Dermis blood vessel endothelial cell (primary cell): ENCODE data around the gene ABLIM3. TPM values are rescaled to one million over a fixed set of nuclear protein-coding genes. Genes with fewer than 3 reads are reported as not detected.
A peak's percentile ranks its signal among the peaks of the same experiment; 100 is the strongest.

Experiments
- DNase-seq: peaks from one replicate; pipeline ENCODE4 v3.0.0; 2010
- total RNA-seq: library from RNA; depleted of rRNA; stranded (reverse); fragments of >200 nt; gene quantifications from 2 replicates; pipeline ENCODE4 v1.2.3, GENCODE V29; 2014

Gene ABLIM3
- total RNA-seq, 1 donor from 2014 or later: 29.8 TPM

DNA sequence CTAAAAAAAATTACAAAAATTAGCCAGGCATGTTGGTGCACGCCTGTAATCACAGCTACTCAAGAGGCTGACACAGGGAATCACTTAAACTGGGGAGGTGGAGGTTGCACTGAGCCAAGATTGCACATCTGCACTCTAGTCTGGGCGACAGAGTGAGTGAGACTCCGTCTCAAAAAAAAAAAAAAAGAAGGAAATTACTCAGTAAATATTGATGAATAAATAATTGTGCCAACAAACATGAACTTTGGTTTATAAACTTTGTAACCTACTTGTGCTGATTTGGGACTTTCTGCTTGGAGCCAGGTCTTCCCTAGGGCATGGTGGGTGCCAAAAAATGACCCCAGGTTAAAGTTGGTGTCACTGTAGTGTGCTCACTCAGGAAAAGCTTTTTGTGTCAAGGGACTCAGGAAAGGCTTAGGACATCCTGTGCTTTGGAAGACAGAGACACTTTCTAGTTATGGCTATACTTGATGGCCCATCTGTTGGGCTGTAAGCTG lies 19.0 kb downstream of the ABLIM3 start:
- no peak for DNase-seq

DNA sequence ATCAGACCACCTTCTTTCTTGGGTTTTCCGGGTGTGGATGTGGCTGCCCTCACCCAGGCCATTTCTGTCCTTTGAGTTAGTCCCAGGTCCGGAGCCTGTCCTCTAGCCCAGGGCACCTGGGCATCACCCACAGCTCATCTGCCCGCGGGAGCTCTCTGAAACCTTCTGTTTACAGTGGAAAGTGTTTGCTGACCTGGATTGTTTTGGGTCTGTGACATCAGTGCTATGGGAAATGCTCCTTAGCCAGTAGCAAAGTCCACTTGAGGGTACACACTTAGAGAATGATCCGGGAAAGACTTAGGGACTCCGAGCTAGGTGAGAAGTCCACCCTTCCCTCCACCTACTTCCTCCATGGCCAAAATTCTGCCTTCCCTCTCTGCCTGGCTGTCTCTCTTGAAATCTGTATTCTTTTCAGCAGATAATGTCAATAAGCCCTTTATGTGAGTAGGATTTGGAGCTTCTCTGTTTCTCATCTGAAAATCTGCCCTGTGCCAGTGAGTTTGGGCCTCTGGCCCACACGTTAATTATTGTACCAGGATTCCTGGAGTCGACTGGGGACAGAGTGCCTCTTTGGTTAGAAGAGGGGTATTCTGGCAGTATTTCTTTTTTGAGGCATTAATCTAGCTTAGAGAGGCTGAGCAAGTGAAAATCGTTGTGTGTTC lies 19.9 kb downstream of the ABLIM3 start:
- DNase-seq: no peak

DNA sequence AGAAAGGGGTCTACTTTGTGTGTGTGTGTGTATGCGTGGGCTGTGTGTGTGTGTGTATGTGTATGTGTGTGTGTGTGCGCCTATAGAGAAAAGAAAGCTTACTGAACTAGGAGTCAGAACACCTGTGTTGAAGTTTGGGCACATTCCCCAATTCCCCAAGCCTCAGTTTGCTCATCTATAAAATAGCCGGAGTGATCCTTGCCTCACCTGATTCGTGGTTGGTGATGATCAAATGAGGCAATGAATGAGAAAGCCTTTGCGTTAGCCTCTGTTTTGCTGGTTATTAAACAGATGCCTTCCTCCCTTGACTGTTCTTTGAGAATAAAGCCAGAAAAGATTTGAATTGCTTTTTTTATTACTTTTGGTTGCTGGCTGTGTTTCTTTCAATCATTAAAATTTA lies 20.6 kb downstream of the ABLIM3 start:
- no peak for DNase-seq

DNA sequence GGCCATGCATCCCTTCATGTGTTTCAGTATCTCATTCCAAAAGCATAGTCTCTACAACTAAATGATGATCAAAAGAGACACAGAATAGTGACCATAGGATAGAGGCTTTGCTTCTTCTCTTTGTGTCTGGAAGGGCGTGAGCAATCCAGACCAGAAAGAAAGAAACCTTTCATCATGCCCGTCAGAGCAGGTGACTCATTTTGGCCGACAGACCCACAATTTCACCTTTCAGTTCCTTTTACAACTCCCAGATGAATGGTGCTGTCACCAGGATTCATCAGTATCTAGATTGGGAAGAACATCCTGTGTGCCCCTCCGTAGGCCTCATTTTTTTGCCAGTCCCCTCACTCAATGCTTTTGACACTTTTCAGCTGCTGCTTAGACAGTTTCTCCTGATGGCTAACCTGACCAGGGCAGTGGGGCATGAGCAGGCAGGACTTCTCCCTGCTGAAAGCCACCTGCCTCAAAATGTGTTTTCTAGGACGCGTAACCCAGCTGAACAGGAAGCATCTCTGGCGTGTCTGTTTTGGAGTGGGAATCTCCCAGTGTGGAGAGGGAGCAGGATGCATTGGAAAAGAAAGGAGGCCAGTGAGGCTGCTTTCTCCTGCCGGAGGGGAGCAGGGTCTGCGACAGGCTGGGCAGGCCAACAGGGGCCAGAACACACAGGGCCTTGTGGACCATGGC lies 21.2 kb downstream of the ABLIM3 start:
- peak; percentile 56 for DNase-seq

DNA sequence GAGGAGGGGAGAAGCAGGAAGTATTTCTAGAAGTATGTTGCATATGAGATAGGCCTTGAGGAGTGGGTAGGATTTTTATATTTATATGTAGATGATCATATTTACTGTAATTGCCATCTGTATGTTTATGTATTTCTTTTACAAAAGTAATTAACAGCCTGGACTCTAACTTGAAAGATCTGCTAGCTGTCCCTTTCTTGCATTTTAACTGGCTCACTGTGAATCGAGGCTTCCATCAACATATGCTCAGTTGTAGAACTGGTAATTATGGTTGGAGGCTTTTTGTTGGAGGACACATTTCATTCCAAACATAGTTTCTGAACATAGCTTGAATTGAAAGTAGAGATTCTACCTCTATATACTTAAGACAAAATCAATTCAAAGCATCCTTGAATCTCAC lies 23.4 kb downstream of the ABLIM3 start:
- DNase-seq: no peak

DNA sequence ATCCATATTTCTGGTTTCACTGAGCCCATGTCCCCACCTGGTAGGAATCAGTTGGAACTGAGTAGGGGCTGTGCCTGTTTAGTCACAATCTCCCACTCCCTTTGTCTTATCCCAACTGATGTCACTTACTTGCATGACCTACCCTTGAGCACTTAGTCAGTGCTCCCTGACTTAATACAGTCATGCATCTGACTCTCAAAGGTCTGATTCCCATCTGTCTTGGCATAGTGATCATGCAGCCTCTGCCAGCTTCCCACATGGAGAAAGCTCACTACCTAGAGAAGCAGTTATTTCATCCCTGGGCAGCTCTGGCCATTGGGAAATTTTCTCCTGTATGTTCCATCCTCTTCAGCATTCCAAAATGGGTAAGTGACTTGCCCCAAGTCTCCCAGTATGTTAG lies 24.8 kb downstream of the ABLIM3 start:
- DNase-seq: no peak

DNA sequence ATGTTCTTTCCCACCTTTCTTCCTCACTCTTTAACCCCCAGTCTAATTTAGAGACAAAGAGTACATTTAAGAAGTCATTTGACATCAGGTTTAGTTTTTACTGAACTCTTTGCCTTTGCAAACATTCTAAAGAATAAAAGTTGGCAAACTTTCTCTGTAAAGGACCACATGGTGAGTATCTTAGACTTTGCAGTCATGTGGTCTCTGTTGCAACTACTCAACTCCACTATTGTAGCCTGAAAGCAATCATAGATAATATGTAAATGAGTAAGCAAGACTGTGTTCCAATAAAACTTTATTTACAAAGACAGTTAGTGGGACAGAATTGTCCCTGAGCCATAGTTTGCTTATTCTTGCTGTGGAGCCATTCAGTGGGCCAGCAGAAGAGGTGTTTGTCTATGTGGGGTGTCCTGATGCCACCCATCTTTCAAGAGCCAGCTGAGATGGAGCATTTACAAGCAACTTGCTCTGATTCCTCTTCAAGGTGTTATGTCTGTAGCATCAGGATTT lies 25.4 kb downstream of the ABLIM3 start:
- no peak for DNase-seq

DNA sequence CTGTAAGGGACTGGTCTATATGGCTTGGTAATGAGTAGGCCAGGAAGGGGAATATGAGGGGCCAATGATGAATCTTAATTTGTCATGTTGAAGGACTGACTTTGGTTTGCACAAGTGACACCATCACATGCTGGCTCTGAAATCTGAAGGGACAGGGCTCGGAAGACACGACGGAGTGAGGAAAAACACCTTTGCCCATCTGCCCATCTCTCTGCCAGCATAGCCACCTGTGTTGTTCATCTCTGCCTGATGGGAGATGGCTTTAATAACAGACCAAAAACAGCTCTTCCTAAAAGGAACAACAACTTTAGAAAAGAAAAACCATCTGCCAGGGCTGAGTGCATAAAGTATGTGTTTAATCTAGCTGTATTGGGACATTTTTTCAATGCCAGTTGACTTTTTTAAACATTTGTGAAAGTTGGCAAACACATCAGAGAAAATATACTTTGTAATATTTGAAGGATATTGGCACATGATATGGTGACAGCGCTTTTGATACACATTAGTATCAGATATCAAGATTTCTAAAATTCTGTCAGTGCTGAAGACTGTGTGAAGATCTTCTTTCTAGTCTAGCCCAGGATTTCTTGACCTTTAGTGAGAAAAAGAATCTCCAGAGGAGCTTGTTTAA lies 27.1 kb downstream of the ABLIM3 start:
- DNase-seq: no peak

DNA sequence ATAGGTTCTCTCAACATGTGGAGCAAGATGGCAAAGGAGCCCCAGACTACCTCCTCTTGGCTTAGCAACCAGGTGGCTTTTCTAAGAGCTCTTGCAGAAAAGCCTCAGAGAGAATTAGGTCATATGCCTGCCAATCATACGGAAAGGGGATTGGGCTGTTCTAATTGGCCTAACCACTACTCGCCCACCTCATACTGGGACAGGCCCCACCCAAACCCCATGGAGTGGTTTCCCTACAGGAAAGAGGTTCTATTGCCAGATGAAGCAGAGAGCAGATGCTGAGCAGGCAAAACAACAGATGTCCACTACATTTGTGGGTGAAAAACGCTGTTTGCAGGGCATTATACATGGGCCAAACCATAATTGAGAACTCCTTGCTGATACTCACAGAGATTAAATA lies 29.0 kb downstream of the ABLIM3 start:
- DNase-seq: peak; percentile 47

DNA sequence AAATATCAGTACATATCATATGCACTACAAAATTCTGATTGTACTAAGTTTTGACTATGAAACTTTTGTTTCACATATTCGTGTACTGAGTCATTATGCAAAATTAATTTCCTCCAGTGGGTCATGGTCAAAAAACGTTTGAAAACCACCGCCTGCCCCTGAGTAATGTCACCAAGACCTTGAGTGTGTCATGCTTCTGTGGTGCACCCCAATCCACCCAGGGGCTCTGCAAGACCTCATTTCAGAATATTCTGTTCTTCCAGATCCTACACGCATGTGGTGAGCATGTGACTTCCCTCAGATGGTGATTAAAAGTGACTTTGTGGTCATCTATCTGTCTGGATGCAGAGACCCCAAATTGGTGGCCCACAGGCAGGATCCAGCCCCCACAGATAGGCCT lies 31.0 kb downstream of the ABLIM3 start:
- DNase-seq: peak; percentile 32

DNA sequence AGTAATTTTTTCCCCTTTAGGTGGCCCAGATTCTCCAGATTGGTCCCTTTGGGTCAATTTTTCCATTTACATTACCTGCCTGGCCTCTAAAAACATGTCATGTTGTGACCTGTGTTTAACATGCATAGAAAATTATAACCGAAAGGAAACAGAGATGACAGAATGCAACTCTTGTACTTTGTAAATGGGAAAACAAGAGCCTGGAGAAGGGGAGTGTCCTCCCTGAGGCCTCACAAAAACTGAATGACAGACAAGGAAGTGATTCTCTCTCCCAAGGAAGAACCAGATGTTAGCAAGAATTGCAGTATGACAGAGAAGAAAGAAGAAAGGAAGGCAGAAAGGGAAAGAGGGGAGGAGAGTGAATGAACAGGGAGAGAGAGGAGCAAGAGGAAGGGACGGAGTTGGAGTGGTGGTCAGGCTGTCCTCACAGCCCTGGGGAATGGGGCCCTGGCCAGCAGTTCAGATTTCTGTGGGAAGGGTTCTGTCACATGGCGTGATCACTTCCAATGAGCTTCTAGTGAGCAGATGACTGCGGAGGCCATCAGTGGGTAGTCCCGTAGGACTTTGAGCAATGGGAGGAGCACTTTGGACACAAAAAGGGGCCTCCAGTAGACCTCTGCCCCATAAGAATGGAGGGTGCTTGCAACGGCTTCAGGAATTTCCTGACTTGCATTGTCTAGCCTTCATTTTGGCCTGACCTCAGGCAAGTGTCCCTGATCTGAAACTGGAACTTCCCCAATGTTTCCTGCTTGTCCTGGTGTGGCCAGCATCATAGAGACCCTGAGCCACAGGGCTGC lies 31.6 kb downstream of the ABLIM3 start:
- DNase-seq: peak; percentile 18

DNA sequence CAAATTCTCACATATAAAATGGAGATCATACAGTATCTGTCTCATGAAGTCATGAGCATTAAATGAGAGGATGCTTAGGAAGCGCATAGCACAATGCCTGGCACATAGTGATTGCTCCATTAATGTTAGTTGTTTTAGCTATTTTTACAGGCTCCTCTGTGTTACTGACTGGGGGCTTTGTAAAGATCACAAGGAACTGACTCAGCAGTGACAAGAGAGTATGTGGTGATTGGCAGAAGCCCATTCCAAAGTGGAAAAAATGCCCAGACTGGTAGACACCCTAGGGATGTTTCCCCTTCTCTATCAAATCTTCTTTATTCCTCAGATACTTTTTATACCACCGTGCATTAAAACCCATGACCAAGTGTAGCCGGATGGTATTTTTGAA lies 33.5 kb downstream of the ABLIM3 start:
- peak; percentile 38 for DNase-seq

DNA sequence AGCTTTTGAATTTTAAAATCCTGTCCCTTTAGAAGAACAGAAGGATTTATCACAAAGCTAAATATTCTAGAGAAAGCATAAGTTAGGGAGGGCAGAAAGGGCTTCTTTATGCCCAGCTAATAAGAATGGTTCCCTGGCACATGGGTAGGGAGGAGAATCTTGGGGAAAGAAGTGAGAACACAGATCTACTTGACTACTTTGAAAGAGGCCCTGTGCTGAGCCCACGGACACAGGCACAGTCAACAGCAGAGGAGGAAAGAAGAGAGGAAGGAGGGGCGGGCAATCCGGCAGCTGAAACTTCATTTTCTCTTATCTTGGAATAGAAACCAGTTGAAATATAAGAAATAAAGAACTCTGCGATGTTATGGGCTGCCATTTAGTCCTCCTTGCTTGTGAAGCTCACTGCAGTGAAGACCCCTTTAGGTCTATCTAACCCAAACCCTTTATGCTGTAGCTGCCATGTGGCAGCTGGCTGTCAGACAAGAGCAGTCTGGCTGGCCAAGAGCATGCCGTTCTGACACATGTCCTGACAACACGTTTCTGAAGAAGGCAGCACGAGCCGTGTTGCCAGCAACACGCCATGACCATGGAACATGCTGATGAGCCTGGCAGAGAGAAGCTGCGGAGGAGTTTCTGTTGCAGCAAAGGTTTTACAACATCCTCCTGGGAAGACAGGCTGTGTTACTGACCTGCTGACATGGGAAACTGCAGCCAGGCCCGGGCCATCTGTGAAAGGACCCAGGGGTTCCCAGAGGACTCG lies 34.2 kb downstream of the ABLIM3 start:
- no peak for DNase-seq

DNA sequence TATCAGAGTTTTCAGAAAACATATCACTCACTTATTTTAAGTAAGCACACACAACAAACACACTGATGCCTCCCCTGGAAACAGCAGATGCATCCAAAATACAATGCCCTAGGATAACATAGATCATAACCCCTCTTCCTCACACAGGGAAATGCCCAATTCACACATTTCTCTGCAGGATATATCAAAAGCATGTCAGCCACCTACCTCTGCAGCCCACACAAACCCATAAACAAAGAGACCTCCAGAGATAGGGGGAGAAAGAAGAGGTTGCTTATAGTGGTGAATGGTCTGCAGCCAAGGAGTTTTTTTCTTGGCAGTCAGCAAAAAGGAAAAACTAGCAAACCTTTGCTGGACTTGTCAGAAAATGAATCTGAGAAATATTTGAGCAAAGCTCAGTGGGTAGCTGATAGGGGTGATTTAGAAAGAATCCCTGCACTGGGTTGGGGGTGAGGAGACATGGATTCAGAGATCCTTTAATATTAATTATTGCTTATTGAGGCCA lies 36.1 kb downstream of the ABLIM3 start:
- no peak for DNase-seq

DNA sequence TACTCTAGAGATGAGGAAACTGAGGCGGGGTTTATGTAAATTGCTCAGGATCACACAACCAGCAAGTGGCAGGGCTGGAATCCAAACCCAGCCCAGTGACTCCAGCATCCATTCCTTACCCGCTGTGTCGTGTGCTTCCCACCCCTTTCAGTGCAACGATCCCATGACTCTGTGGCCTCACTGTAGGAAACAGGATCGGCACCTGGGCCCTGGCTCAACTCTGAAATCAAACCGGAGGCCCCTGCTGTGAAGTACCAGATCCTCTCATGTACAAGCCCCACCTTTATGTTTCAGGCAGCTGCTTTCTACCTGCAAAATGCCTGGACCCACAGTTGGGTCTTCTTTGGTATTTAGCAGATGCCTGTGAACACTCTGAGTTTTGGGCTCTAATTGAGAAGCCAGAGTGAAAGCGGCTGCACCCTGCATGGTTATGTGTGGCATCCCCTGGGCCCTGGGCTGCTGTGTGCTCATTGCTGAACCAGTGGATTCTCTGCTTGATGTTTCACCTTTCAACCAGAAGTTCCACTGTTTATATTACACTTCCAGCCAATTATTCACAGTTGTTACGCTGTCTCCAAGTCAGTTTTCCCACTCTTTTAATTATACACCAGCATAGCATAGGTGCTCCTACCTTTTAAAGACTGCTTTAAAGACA lies 36.7 kb downstream of the ABLIM3 start:
- DNase-seq: no peak

DNA sequence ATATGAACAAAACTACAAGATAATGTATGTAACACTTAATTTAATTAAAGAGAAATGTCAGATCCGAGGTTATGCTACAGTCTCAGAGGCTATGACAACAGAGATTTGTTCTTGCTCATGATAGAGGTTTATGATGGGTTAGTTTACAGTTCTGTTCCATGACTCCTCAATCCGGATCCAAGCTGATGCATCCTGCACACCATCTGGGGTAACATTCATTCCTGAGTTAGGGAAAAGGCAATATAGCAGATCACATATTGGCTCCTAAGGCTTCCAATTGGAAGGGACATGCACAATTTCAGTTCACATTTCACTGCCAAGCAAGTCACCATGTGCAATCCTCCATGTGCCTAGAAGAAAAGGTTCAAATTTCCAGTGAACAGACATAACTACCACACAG lies 40.4 kb downstream of the ABLIM3 start:
- DNase-seq: no peak

DNA sequence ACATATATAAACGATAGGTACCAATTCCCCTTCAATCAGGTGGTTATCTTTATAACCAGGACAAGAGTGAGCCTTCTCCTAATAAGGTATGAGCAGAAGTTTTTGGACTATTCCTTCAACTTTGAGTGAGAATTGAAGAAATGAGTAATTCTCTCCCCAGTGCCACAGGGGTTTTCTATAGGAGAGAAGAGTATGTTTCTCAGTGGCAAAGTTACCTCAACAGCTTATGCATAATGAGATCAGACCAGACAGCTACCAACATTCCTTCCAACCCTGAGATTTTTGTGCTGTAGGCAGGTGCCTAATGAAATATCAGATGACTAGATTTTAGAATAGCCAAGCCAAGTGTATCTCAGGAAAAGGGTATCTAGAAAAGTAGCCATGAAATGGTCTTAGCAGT lies 40.9 kb downstream of the ABLIM3 start:
- no peak for DNase-seq

DNA sequence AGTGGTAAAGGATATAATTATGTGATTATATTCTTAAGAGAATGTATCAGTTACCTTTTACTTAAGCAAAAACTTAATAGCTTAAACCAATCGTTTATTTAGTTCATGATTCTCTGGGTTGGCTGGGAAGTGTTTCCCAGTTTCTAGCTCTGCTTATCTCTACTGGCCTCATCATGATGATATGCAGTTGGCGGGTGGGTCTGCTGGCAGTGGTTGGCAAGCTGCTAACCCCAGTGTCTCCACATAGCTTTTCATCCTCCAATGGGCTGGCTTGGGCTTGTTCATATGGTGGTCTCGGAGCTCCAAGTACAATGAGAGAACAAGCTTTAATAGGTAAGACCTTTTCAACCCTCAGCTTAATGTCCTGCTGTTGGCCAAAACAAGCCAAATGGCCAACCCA lies 43.8 kb downstream of the ABLIM3 start:
- DNase-seq: no peak

DNA sequence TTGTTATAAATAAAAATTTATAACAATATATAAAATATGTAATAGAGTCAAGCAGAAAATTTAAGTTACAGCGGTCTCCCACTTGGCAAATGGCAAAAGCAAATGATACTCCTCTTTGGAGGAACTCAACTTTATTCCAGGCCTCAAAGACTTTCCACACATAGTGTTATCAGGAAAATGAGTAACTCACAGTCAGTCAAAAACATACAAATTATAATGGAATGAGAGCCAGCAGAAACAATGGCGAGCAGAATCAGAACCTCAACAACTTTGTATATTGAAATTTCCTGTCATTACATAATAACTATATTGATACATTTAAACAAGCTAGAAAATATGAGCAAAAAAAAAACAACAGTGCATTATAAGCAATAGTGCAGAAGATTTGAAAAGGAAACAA lies 45.2 kb downstream of the ABLIM3 start:
- DNase-seq: peak; percentile 66

DNA sequence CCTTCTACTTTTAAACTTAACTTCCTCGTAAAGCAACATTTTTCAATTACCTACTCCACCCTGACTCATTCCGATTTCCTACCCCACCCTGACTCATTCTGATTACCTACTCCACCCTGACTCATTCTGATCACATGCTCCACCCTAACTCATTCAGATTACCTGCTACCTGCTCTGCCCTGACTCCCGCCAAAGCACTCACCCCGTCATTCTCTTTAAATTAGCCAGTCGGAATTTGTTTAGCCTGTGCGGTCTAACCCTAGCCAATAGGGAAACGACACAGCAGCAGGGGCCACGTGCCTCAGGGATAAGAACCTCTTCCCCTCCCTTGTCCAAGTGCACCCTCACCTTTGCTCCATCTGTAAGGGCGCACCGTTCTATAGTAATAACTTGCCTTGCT lies 46.3 kb downstream of the ABLIM3 start:
- DNase-seq: peak; percentile 61

DNA sequence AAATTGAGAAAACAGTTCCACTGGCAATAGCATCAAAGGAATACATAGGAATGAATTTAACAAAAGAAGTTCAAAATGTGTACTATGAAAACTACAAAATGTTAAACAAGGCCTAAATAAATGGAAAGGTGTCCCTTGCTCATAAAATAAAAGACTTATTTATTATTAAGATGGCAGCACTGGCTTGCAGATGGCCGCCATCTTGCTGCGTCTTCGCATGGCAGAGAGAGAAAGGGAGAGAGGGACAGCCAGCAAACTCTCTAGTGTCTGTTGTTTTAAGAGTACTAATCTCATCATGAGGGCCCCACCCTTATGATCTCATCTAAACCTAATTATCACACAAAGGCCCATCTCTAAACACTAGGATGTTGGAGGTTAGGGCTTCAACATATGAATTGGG lies 47.1 kb downstream of the ABLIM3 start:
- no peak for DNase-seq
